ENCODE data around the gene CYP27C1.

CYP27C1 gene

GRCh38 chr2:127191331-127192219 lies 28.5 kb downstream of the CYP27C1 start:
- no peak for DNase-seq

DNA sequence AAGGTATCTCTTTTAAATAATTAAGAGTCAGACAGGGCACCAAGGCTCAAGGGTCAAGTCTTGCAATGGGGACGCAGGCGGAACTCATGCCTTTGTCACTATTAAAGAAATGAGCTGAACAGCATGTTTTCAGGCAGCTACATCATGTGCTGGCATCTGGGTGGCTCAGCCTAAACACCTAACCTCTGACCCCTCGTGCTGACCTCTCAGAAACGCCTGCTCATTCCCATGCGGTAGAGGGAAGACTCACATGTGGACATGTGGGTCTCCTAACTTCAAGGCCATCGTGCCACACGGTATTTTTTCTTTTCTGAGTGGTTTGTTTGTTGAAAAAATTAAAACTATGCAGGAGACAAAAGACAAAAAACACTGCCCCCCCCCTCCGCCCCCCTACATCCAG lies 31.3 kb downstream of the CYP27C1 start:
- no peak for DNase-seq

DNA sequence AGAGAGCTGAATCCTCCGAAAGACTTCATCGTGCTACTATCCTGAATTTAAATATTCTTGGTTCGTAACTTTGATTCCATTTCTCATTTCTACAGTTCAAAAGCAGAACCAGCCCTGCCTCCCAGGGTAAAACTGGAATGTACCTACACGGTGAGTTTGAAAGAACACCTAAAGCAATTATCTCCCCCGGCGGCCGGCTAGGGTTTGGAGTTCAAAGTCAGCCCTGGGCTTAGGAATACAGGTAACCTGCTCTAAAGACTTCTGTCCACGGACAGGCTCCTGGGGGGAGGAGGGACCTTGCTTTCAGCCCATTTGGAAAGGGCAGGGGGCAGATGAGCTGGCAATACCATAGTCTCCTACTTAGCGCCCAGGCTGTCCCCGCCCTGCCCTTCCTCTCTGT lies 32.3 kb downstream of the CYP27C1 start:
- DNase-seq: no peak

DNA sequence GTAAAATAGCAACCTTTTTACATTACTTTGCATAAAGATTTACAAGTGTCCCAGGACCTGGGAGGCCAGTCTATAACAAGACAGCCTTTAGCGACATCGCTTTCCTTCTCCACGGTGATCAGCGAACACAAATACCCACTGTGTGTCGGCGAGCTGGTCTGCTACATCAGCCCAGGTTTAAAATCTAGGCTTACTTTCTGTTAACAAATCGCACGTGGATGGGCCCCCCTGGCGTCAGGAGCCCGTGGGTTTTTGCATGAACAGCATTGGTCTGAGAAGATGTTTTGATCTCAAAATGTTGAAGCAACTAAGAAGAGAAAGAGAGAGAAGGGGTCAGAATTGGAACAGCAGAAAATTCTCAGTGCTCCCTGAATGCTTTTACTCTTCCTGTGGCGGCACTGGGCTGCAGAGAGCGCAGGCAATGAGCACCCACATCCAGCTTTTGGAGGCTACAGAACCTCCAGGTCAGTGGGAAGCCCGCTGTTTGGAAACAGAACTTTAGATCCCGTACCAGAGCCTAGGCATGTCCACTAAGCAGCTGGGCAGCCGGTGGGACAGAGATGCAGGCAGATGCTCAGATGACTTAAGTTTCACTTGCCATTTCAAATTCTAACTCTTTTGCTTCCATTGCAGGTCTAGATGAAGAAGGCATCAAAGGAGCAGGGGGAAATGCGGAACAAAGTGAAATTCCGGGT lies 32.9 kb downstream of the CYP27C1 start:
- no peak for DNase-seq

- DNase-seq: no peak
These were observed 34.4 kb downstream of the CYP27C1 start for GRCh38 chr2:127185705-127186104.

DNA sequence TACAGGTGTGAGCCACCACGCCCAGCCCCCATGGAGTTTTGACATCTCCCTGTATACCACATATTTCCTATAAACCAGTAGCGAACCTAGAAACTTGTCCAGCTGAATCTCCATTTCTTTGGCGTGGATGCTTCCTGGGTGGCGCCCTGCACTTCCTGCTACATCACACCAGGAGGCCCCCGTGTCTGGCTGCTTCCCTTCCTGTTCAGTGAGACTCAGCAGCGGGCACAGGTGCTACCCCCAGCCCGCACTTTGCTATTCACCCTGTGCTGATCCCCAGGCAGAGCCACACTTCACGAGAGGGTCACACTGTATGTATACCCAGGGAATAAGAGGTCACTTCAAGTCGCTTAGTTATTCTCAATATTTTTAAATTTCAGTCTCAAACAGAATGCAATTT lies 35.0 kb downstream of the CYP27C1 start:
- no peak for DNase-seq

- no peak for DNase-seq
These were observed 36.3 kb downstream of the CYP27C1 start for GRCh38 chr2:127183771-127184170.

GRCh38 chr2:127182626-127183458 lies 37.3 kb downstream of the CYP27C1 start:
- DNase-seq: no peak

DNA sequence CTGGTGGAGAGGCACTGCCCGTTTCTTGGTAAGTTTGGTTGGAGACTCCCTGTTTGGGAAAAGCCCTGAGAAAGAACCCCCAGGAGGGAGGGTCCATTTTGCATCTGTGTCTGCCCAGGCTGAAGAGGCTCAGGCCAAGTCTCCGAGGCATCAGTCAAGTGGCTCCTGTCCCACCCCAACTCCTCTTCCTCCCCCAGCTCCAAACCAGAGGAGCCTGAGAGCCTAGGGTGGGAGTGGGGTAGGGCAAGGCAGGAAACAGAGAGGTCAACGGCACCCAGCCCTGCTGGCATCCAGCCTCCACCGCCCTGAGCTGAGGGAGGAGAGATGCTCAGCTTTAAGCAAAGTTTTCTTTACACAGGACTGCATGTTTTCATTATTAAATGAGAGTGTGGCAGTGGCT lies 38.2 kb downstream of the CYP27C1 start:
- no peak for DNase-seq

- no peak for DNase-seq
These were observed 40.3 kb downstream of the CYP27C1 start for GRCh38 chr2:127179766-127180165.

DNA sequence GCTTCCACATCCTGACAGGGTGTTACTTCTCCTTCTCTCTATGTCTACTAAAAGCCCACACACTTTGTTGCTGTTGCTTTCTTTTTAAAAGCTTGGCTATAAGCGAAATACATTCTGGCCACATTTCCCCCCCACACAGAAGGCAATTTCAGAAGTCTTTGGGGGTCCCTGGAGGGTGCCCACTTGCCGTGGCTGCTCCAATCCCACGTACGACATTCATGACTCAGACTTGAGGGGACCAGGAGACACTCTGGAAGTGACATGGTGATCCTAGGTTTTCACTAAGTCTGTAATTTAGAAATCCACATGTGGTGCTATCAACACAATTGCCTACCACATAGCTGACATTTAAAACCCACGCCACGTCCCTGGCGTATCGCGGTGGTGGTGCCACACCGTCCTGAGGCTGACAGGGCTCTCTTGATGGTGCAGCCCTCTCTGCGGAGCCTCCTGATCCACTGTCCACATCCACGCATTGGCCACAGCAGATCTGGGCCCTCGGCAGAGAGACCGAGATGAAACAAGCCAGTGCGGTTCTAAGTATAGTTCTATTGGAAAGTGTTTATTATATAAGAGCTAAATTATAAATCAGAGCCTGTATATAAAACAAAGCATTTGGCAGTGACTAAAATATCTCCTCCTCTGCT lies 42.4 kb downstream of the CYP27C1 start:
- no peak for DNase-seq

- DNase-seq: no peak
These were observed 43.5 kb downstream of the CYP27C1 start for GRCh38 chr2:127176371-127177311.

GRCh38 chr2:127175751-127176354 lies 44.2 kb downstream of the CYP27C1 start:
- DNase-seq: no peak

- DNase-seq: no peak
These were observed 44.9 kb downstream of the CYP27C1 start for GRCh38 chr2:127175041-127175721.

DNA sequence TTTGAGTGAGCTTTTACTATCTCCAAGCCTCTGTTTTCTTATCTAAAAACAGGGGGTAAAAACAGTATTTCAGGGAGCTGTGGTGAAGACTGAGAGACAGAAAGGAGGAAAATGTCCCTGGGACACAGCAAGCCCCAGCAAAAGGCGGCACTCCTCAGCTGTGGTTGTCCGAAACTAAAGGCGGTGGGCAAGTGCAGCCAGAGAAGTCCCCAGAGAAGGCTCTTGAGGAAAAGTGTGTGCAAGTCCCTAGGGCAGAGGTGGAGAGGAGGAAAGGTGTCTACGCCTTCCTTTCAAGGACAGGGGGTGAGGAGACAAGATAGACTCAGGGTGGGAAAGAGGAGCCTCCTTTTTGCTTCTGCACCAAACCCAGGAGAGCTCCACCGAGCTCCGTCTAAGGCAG lies 45.5 kb downstream of the CYP27C1 start:
- no peak for DNase-seq

DNA sequence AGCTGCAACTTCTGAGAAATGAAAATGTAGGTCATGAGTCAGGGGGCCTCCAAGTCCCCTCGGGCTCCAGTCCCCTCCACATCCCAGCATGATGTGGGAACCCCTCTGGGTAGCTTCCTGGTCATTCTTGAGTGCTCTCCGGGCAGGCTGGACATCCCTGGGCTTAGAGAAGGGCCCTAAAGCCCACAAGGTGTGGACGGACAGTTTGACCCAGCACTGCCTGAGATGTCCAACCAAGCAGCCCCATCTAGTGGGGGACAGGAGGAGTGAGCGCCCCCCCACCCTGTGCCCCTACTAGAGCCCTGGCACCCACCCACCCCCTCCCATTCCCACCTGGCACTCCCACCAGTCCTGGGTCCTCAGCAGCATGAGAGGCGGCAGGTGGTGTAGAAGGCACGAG lies 46.0 kb downstream of the CYP27C1 start:
- no peak for DNase-seq

- DNase-seq: no peak
These were observed 47.0 kb downstream of the CYP27C1 start for GRCh38 chr2:127173057-127173456.

DNA sequence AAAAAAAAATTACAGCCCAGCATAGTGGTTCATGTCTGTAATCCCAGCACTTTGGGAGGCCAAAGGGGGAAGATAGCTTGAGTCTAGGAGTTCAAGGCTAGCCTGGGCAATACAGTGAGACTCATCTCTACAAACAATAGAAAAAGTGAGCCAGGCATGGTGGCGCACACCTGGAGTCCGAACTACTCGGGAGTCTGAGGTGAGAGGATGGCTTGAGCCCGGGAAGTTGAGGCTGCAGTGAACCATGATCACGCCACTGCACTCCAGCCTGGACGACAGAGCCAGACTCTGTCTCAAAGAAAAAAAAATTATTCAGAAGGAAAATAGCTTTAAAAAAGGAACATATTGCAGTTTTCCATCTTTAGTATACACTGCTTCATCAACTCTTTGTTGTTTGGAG lies 47.8 kb downstream of the CYP27C1 start:
- DNase-seq: no peak

DNA sequence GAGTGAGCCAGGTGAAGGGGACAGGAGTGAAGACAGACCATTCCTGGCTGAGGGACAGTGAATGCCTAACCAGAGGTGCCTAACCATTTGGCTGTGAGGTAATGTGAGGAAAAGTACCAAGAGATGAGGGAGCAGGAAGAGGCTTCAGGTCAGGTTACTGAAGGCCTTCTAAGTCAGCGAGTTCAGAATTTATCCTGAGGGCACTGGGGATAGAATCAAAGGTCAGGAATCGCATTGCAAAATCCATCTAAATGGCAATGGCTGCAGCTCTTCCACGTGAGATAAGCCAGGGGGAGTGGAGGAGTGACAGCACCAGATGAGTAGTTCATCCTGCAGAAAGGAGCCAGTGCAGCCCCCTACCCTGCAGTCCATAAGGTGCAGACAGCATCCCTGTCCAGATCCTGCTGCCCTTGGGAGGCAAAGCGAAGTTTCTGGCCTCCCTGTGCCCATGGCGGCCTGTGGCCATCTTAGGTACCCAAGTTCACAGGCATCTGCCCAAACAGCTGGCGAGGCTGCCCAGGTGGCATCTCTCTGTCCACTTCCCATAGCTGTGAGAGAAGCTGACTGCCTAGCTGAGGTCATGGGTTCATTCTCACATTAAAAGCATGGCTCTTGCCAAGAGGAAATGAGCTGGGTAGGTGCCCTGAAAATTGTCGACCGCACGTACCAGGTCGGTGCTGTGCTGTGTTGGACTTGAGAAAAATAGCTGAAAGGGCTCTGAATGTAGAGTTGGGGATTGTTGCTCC lies 49.5 kb downstream of the CYP27C1 start:
- no peak for DNase-seq

GRCh38 chr2:127170021-127170420 lies 50.1 kb downstream of the CYP27C1 start:
- DNase-seq: no peak

Data from activated gamma-delta T cell treated with Interleukin-2 at 50 U/mL for 16 hours (primary cell).